ENCODE results near the gene MRPS6.

The MRPS6 gene

GRCh38 chr21:34073032-34073748 is at the start of gene MRPS6, which contains the start of gene SLC5A3:
Gene MRPS6 (plus strand): TSS chr21:34073578. CDS start chr21:34073701, 123 bp downstream.
Gene SLC5A3 (plus strand): TSS chr21:34073578. CDS start chr21:34095199, 21,621 bp downstream.
- in situ Hi-C loops (cut with HindIII; ENCODE audit: low sequenced_read_pairs): no loop called here

GRCh38 chr21:34023691-34024373 is 49.5 kb upstream of the MRPS6 start:
- in situ Hi-C loops (cut with HindIII; ENCODE audit: low sequenced_read_pairs): no loop called here

DNA sequence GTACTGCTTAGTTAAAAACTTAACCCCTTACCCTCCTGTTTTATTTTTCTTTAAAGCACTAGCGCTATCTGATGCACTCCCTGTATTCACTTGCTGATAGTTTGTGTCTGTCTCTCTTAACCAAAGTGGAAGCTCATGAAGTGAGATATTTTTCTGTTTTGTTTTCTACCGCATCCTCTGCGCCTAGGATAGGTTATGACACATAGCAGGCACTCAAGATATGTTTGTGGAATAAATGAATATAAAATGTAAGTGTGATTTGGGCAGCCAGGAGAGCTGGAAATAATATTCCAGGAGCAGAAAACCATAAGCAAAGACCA is 49.0 kb upstream of the MRPS6 start:
- in situ Hi-C loops (cut with HindIII; ENCODE audit: low sequenced_read_pairs): no loop called here

DNA sequence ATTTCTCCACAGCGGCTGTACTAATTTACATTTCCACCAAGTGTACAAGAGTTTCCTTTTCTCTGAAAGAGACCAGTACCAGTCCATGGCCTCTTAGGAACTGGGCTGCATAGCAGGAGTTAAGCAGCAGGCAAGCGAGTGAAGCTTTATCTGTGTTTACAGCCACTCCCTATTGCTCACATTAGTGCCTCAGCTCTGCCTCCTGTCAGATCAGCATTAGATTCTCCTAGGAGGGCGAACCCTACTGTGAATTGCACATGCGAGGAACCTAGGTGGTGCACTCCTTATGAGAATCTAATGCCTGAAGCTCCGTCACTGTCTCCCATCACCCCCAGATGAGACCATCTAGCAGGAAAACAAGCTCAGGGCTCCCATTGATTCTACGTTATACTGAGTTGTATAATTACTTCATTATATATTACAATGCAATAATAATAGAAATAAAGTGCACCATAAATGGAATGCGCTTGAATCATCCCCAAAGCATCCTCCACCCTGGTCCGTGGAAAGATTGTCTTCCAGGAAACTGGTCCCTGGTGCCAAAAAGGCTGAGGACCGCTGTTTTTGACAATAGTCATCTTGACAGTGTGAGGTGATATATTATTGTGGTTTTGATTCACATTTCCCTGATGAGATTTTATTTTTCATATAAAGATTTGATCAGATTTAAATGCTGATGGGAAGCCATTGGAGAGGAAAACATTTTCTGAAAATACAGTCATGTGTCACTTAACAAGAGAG is 45.5 kb upstream of the MRPS6 start:
- in situ Hi-C loops (cut with HindIII; ENCODE audit: low sequenced_read_pairs): loop anchor here (5.0 kb wide), 1 partner anchor 36 kb away; no protein-coding TSS in a partner anchor

GRCh38 chr21:34029743-34030528 is 43.4 kb upstream of the MRPS6 start:
- in situ Hi-C loops (cut with HindIII; ENCODE audit: low sequenced_read_pairs): loop anchor here (5.0 kb wide), 1 partner anchor 38 kb away; no protein-coding TSS in a partner anchor

DNA sequence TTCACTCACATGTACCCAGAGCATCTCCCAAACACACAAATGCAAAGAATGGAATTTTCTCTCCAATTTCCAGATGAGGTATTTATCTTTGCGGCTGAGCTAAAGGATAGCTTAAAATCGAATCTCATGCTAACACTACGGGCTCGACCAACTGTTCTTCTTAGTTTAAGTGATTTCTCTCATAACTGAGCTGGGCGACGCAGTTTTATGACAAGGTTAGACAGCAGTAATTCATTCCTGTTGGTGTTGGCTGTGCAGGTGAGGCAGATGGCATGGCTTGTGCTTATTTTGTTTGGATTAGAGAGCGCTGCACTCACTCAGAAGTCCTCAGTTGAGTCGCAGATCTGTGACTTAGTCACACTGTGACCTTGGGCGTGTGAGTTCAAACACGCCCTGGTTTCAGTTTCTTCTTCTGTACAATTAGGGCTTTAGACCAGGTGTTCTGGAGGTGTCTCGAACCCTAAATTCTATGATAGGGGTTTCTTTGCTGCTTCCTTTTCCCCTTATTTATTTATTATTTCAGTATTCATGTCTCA is 41.5 kb upstream of the MRPS6 start:
- in situ Hi-C loops (cut with HindIII; ENCODE audit: low sequenced_read_pairs): no loop called here

GRCh38 chr21:34034369-34035014 is 38.9 kb upstream of the MRPS6 start:
- in situ Hi-C loops (cut with HindIII; ENCODE audit: low sequenced_read_pairs): no loop called here

DNA sequence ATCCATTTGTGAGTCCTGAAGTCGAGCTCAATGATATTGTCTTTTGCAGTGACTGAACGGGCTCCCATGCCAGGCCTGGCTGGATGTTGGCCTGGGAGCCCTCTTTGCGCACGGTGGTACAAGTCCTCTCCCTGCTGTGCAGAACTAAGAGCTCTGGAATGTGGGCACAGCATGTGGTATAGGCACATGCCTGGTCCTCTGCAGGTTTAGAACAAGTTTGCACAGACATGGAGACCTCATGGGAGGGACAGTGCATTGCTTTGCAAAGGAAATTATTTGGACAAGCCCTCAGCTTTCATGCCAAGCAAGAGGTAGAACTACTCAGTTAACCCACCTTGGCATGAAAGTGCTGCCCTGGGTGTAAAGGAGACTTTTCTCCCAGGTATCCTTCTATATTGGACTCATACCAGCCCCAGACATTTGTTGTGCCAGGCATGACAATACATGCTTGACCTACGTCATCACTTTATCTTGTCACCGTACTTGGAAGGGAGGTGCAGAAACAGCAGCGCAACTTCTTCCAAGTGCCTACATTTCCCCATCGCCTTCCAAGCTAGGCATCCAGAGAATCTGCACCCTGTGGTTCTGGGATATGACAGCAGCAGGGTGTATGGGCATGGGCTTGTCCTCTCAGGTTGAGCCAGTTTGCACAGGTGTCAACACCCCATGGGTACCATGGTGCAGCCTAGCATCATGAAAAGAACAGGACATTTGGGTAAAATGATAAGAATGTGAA is 37.6 kb upstream of the MRPS6 start:
- in situ Hi-C loops (cut with HindIII; ENCODE audit: low sequenced_read_pairs): no loop called here

DNA sequence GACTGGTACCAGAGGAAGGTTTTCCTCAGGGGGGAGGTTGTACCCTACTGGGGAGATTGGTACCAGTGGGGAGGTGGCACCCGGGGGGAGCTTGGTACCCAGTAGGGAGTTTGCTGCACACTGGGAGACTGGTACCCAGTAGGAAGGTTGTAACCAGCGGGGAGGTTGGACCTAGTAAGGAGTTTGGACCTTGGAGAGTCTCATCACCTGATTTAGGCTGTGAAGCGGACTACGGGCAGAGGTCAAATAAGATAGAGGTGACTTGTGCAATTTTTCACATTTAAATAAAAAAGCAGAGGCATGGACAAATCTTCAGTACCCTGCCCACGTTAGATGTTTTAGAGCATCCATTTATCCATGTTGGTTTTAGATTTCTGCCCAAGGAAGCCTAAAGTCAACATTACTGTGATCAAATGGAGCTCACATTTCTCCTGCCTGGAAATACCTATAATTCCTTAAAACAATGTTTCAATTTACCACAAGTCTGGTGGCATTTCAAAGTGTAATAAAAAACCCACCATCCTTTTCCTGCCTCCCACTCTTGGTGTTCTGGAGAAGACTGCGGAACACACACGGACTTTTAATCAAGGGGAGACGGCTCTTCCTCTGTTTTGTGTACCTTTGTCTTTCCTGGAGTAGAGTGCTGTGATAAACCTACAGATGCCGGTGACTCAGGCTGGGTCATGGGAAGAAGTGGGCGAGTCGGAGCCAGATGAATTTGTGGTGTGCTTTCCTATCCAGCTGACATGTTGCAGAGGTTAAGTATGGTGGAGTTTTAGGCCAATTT is 36.2 kb upstream of the MRPS6 start:
- in situ Hi-C loops (cut with HindIII; ENCODE audit: low sequenced_read_pairs): no loop called here

DNA sequence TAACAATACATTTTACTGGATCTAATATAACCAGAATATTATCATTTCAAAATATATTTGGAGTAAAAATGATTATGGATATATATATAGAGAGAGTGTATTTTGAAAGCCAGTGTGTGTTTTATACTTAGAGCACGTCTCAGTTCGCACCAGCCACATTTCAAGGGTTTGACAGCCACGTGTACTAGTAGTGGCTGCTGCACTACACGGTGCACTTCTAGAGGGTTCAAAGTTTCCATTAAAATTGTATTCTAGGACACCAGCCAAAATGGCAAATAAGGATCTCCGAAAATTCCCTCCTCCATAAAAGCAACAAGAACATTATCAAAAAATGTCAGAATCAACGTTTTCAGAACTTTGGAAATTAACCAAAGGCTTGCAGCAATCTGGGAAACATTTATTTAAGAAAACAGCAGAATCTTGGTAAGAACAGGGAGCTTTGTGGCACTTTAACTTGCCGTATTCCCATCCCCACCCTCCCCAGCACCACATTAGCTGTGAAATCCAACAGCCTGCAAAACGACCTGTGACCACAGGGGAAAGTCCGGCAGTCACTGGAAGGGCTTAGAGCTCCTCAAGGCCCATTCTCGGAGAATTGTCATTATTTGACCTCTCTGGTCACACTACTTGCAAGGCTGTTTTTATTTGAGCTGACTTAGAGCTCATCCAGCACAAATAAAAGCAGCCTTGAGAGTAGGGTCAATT is 33.5 kb upstream of the MRPS6 start:
- in situ Hi-C loops (cut with HindIII; ENCODE audit: low sequenced_read_pairs): no loop called here

DNA sequence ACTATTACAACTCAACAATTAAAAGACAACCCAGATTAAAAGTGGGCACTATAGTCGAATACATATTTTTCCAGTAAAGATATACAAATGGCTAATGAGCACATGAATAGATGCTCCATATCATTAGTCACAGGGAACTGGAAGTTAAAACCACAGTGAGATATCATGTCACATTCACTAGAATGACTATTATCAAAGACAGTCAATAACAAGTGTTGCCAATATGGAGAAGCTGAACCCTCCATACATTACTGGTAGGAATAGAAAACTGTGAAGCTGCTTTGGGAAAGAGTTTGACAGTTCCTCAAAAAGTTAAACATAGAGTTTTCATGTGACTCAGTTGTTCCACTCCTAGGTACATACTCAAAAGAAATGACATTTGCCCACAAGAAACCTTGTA is 30.6 kb upstream of the MRPS6 start:
- in situ Hi-C loops (cut with HindIII; ENCODE audit: low sequenced_read_pairs): no loop called here

DNA sequence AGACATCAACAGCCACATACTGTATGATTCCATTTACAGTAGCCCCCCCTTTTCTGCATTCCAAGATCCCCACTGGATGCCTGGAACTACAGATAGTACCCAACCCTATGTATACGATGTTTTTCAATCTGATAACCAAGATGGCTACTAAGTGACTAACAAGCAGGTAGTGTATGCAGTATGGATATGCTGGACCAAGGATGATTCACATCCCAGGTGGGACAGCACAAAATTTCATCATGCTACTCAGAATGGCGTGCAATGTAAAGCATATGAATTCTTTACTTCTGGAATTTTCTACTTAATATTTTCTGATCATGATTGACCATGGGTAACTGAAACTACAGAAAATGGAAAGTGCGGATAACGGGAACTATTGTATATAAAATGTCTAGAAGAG is 30.0 kb upstream of the MRPS6 start:
- in situ Hi-C loops (cut with HindIII; ENCODE audit: low sequenced_read_pairs): no loop called here

GRCh38 chr21:34046917-34047316 is 26.5 kb upstream of the MRPS6 start:
- in situ Hi-C loops (cut with HindIII; ENCODE audit: low sequenced_read_pairs): no loop called here

DNA sequence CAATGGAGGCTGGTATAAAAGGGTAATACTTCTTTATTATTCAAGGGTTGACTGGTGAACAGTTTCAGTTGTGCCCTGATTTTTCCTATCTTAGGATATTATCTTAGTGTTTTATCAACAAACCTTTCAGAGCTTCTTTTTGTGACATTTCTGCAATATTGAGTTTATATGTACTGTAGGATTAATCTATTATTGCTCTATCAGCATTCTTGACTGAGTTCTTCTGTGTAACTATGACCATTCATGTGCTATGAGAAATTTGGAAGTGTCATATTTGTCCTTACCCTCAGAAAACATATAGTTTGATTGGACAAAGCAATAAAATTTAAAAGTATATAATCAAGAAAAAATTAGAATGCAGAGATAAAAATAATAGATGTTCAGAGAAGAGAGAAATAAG is 25.5 kb upstream of the MRPS6 start:
- in situ Hi-C loops (cut with HindIII; ENCODE audit: low sequenced_read_pairs): no loop called here

GRCh38 chr21:34052171-34052570 is 21.2 kb upstream of the MRPS6 start:
- in situ Hi-C loops (cut with HindIII; ENCODE audit: low sequenced_read_pairs): loop anchor here (5.0 to 10.0 kb wide), 3 partner anchors 40 to 153 kb away; no protein-coding TSS in a partner anchor

- in situ Hi-C loops (cut with HindIII; ENCODE audit: low sequenced_read_pairs): loop anchor here (5.0 to 10.0 kb wide), 3 partner anchors 38 to 151 kb away; no protein-coding TSS in a partner anchor
Measured at GRCh38 chr21:34054259-34054658, 19.1 kb upstream of the MRPS6 start.

DNA sequence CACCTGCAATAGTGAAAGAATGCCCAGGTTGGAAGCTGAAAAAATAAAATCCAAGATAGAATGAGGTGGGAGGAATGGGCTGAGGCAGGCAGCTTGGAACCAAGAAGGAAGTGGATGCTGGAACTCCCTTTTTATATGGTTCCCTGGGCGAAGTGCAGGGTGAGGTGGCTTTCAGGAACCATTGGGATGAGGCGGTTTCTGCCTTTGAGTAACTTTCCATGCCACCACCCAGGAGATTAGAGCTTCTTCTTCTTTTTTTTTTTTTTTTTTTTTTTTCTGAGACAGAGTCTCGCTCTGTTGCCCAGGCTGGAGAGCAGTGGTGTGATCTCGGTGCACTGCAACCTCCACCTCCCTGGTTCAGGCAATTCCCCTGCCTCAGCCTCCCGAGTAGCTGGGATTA is 17.8 kb upstream of the MRPS6 start:
- in situ Hi-C loops (cut with HindIII; ENCODE audit: low sequenced_read_pairs): loop anchor here (10.0 kb wide), 1 partner anchor 149 kb away; no protein-coding TSS in a partner anchor

DNA sequence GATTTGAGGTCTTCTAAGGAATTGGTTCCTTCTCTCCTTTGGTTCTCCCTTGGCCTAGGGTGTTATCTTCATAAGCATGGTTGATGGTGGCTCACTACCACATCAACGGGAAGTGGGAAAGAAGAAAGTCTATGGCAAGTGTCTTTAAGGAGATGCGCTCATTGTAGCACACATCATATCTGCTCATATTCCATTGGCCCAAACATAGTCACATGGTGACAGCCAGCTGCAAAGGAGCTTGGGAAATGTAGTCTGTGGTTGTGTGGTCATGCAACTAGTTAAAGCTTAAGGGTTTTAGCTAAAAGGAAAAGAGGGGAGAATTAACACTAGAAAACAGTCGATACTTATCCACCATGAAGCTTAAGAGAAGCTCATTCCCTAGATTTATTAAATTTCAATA is 11.4 kb upstream of the MRPS6 start:
- in situ Hi-C loops (cut with HindIII; ENCODE audit: low sequenced_read_pairs): no loop called here
